GM06990 (cell line): ENCODE measurements around the gene OR5M3.

Source experiments
- DNase-seq: peaks from one replicate; pipeline ENCODE4 v3.0.0-alpha.2; 2011; ENCODE audit not compliant: insufficient read length; ENCODE audit errors: extremely low read depth
- H3K27me3 ChIP-seq: replicated peaks from 2 replicates; pipeline ENCODE4 v1.6.0; 2011; ENCODE audit warnings: low read length; ENCODE audit not compliant: control insufficient read depth, insufficient read depth
- H3K36me3 ChIP-seq: 2 replicates; pipeline ENCODE4 v1.5.1; 2011; ENCODE audit warnings: low read length; ENCODE audit not compliant: control insufficient read depth, insufficient read depth
- H3K4me3 ChIP-seq: replicated peaks from 2 replicates; pipeline ENCODE4 v1.5.1; 2011; ENCODE audit warnings: low read depth, mild to moderate bottlenecking, control low read depth, low read length
- TF ChIP-seq, protein P1 (sequence below): IDR thresholded peaks from 2 replicates; pipeline ENCODE4 v1.5.1; 2011; ENCODE audit warnings: low read length, control low read depth, mild to moderate bottlenecking, inconsistent platforms; ENCODE audit not compliant: insufficient read depth, poor library complexity, severe bottlenecking

The OR5M3 gene

DNA sequence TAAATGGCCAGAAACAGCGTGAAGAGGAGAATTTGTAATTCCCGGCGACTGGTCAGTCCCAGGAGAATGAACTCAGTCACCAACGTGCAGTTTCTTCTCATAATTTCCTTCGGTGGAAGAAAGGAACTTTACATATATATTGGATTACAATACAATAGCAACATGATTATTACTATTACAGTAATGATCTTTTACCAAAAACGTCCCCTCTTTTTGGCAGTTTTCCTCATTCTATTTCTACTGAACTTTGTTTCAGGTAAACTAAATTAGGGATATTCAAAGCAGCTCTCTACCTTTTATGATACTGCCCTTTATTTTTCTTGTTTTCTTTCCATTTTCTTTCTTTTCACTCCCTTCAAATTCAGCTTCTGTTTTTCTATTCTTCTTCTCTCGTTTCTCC is 18.1 kb upstream of the OR5M3 start, which contains the start of gene OR5M8:
OR5M8 (minus strand) TSS at position 101 of the 400 bp plus-strand sequence; CDS start at position 101, 0 bp downstream.
- Histone ChIP-seq H3K4me3 (no peak within 1 kb of the TSS), H3K27me3 (no peaks in the 10 kb centered on the region), H3K36me3 (no peaks in the 10 kb centered on the region)
- DNase-seq: no peak
- TF ChIP-seq, protein P1, sequence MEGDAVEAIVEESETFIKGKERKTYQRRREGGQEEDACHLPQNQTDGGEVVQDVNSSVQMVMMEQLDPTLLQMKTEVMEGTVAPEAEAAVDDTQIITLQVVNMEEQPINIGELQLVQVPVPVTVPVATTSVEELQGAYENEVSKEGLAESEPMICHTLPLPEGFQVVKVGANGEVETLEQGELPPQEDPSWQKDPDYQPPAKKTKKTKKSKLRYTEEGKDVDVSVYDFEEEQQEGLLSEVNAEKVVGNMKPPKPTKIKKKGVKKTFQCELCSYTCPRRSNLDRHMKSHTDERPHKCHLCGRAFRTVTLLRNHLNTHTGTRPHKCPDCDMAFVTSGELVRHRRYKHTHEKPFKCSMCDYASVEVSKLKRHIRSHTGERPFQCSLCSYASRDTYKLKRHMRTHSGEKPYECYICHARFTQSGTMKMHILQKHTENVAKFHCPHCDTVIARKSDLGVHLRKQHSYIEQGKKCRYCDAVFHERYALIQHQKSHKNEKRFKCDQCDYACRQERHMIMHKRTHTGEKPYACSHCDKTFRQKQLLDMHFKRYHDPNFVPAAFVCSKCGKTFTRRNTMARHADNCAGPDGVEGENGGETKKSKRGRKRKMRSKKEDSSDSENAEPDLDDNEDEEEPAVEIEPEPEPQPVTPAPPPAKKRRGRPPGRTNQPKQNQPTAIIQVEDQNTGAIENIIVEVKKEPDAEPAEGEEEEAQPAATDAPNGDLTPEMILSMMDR: no peak

DNA sequence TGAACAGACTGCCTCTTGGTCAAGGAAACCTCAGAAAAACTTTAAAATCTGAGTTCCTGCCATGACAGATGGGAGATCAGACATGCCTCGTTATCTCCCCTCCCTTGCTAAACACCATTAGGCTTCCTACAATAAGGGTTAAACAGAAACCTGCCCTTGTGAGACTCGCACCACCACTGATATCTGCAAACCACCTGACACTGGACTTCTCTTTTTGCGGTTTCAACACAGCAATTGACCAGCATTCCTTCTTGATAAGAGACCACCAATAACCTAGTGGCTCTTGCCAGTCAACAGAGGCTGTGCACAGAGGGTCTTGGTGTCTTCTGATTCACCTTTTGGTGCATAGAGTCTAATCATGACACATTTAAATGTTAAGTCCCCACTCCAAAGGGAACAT is 13.6 kb upstream of the OR5M3 start:
- Histone ChIP-seq H3K36me3 (no peaks in the 10 kb centered on the region), H3K27me3 (no peaks in the 10 kb centered on the region), H3K4me3 (no peak overlapping the region)
- DNase-seq: no peak
- TF ChIP-seq, protein P1: no peak

DNA sequence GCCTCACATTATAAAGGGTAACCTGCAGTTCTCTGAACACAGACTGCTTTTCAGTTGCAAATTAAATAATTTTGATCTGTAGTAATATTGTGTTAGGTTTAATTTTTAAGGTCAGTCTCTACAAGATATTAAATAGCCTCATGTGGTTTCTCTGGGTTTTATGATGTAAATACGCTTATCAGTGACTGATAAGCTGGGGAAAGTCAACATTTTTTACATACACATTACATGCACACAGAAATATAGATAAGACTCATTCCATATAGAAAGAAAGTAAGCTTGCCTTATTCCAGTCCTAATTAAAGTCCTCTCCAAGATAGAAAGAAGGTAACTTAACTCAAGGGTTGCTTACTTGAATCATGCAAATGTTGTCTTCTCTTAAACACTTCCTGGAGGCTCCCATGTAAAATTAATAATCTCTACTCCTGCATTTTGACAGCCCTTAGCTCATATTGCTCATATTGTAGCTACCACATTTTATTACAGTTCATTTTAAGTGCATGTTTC is 1.6 kb upstream of the OR5M3 start:
- TF ChIP-seq, protein P1: no peak
- no peaks in the 10 kb centered on the region for H3K36me3 ChIP-seq
- H3K4me3 ChIP-seq: no peak overlapping the region
- H3K27me3 ChIP-seq: no peaks in the 10 kb centered on the region
- no peak for DNase-seq

DNA sequence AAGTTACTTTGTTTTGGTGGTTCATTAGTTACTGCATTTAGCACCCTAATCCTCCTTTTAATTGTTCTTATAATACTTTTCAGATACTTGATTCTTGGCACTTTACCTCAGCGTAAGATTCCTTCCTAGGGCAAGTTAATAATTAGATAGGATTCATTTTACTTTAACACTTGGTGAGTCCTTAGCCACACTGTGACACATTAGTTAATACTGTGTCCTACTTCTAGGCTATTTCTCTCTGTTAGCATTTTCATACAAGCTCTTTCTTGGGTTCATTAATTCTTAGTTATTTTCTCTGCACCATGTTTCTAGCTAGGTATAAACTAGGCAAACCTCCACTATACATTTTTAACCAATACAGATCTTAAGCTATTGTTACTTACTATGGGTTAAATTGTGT is 16.1 kb downstream of the OR5M3 start:
- TF ChIP-seq, protein P1: no peak
- no peaks in the 10 kb centered on the region for H3K36me3 ChIP-seq
- no peak for DNase-seq
- no peak overlapping the region for H3K4me3 ChIP-seq
- H3K27me3 ChIP-seq: no peaks in the 10 kb centered on the region

DNA sequence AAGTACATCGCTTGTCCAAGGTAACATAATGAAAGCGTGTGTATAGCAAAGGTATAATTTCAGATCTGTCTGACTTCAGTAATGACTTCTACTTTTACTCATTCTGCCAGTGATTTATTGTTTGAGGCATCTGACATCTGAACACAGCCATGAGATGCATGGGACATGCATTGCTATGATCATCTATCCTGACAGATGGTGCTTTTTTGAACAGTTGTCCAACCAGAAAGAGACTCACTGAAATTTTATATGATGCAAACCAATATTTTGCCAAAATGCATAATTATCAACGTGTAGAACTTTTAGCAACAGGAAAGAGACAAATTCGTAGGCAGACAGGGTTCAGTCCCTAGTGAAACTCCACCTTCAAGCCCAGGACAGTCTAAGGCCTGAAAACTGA is 19.6 kb downstream of the OR5M3 start:
- no peak overlapping the region for H3K4me3 ChIP-seq
- DNase-seq: no peak
- TF ChIP-seq, protein P1: no peak
- no peaks in the 10 kb centered on the region for H3K27me3 ChIP-seq
- H3K36me3 ChIP-seq: no peaks in the 10 kb centered on the region
